Duodenal mucosa (tissue), 2 donors: ENCODE measurements around the gene XPNPEP2.

Source experiments
- H3K27ac ChIP-seq: one replicate; pipeline ENCODE4 v1.7.0; 2013; ENCODE audit warnings: low read depth, low read length
- H3K27me3 ChIP-seq, 2 donors: one replicate each; pipeline ENCODE4 v1.7.0; 2013; ENCODE audit warnings: low read length in 2 of 2, control low read depth in 1 of 2; ENCODE audit not compliant: insufficient read depth in 2 of 2, control insufficient read depth in 1 of 2
- H3K36me3 ChIP-seq, 2 donors: one replicate each; pipeline ENCODE4 v1.7.0; 2013; ENCODE audit warnings: low read length in 2 of 2, control low read depth in 1 of 2; ENCODE audit not compliant: insufficient read depth in 2 of 2, control insufficient read depth in 1 of 2
- H3K4me1 ChIP-seq, 2 donors: one replicate each; pipeline ENCODE4 v1.7.0; 2013; ENCODE audit warnings: low read length in 2 of 2, control low read depth in 1 of 2; ENCODE audit not compliant: insufficient read depth in 2 of 2, control insufficient read depth in 1 of 2
- H3K4me3 ChIP-seq, 2 donors: one replicate each; pipeline ENCODE4 v1.7.0; 2013; ENCODE audit warnings: low read length in 2 of 2, low read depth in 1 of 2
- H3K9ac ChIP-seq, 2 donors: one replicate each; pipeline ENCODE4 v1.7.0; 2013; ENCODE audit warnings: low read length in 2 of 2, low read depth in 1 of 2
- H3K9me3 ChIP-seq, 2 donors: one replicate each; pipeline ENCODE4 v1.7.0; 2013; ENCODE audit warnings: low read length in 2 of 2, control low read depth in 1 of 2; ENCODE audit not compliant: control insufficient read depth in 1 of 2

The XPNPEP2 gene

DNA sequence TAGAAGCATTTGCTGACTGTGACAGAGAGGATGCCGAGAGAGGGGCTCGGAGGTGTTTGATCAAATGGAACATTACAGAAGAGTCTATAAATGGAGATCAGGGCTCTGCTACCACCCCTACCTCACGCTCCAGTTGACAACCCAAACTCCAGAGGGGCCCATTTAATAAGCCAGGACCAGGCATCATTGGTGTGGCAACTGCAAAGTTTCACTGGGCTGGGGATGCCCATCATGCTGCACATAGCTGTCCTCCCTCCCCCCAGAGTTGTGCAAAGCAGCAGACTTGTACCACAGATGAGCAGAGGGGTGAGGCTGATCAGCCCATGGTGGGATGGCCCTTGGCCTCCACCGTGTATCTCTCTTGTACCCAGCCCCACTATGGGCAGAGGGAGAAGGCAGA is 38.2 kb upstream of the XPNPEP2 start:
- no peaks in the 10 kb centered on the region for H3K9me3 ChIP-seq
- H3K4me3 ChIP-seq, result no peak overlapping the region
- H3K36me3 ChIP-seq, result no peaks in the 10 kb centered on the region
- no peaks in the 10 kb centered on the region for H3K27me3 ChIP-seq
- no peak overlapping the region for H3K27ac ChIP-seq
- no peaks in the 10 kb centered on the region for H3K4me1 ChIP-seq
- no peak overlapping the region for H3K9ac ChIP-seq

DNA sequence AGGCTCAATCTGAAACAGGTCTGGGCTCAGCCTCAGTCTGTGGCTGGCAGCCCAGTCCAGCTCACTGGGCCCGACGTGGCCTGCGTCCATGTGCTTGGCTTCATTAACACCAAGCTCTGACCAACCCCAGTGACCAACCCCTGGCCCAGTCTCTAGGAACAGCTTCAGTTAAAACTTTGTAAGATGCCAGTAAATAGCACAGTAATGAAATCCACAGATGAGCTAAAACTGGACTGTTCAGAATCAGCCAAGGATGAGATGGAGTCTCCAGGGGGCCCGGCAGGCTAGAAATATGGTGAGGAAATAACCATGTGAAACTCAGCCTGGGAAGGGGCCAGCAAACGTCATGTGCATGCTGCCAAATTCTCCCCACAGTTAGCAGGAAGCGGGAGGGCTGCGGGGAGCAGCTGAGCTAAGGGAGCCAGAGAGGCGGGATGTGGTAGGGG is 37.1 kb upstream of the XPNPEP2 start:
- Histone ChIP-seq H3K27me3 (no peaks in the 10 kb centered on the region), H3K27ac (no peak overlapping the region), H3K9me3 (no peaks in the 10 kb centered on the region), H3K4me3 (no peak overlapping the region), H3K9ac (no peak overlapping the region), H3K36me3 (no peaks in the 10 kb centered on the region), H3K4me1 (no peaks in the 10 kb centered on the region)

DNA sequence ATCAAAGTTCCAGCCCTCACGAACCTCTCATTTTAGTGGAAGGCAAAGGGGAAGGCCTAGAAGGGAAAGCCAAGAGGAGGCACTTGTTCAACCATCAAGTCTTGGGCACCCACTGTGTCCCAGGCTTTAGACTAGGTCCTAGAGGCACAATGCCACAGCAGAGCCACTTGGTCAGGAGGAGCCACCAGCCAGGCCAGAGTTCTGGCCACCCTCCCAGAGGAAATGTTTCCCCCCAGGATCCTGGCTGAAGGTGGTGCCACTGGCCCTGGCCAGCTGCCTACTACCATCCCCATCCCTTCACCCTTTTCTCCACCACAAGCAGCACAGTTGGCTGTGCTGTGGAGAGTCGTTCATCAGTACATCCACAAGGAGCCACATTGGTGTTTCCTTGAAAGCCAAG is 34.3 kb upstream of the XPNPEP2 start:
- Histone ChIP-seq H3K9ac (no peak overlapping the region), H3K4me1 (no peaks in the 10 kb centered on the region), H3K4me3 (no peak overlapping the region), H3K9me3 (no peaks in the 10 kb centered on the region), H3K36me3 (no peaks in the 10 kb centered on the region), H3K27ac (no peak overlapping the region), H3K27me3 (no peaks in the 10 kb centered on the region)

DNA sequence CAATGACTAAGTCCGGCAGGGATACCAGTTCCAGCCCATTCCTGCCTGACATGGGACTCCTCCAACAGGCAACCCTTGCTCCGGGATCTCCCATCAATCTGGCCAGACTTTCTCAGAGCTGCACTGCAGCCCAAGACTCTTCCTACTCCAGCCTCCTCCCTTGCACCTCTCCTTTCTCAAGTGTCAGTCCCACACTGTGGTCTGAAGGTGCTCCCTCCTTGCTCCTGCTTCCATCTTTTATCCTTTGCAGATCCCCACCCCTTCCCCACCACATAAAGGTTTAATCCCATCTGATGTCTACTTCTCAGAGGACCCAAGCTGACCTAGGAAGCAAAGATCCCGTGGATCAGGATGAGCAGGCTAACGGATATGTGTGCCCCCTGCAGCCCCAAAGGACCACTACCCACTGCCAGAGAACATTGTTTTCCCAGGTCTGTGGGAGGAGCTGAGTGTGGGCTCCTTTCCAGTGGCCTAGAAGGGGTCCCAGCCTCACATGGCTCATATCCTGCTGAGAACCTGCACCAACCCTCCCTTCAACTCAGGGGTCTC is 33.3 kb upstream of the XPNPEP2 start:
- H3K27ac ChIP-seq, result no peak overlapping the region
- no peaks in the 10 kb centered on the region for H3K4me1 ChIP-seq
- no peaks in the 10 kb centered on the region for H3K9me3 ChIP-seq
- H3K9ac ChIP-seq, result no peak overlapping the region
- no peak overlapping the region for H3K4me3 ChIP-seq
- no peaks in the 10 kb centered on the region for H3K36me3 ChIP-seq
- H3K27me3 ChIP-seq, result no peaks in the 10 kb centered on the region

DNA sequence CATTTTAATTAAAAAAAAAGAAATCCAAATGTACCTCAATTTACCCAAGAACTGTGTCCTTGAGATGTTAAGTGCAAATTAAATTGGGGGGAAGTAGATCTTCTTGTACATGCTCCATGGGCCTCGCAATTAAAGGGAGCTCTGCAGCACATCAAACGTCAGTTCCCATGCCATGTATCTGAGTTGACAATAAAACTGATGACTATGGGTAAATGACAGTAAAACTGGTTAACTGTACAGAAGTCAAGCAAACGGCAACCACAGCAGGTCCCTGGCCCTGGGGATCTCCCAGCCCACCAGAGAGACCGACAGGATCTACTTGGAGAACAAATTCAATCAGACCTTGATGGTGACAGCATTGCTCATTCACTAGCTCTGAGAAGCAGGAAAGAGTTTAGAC is 32.8 kb upstream of the XPNPEP2 start:
- no peak overlapping the region for H3K9ac ChIP-seq

DNA sequence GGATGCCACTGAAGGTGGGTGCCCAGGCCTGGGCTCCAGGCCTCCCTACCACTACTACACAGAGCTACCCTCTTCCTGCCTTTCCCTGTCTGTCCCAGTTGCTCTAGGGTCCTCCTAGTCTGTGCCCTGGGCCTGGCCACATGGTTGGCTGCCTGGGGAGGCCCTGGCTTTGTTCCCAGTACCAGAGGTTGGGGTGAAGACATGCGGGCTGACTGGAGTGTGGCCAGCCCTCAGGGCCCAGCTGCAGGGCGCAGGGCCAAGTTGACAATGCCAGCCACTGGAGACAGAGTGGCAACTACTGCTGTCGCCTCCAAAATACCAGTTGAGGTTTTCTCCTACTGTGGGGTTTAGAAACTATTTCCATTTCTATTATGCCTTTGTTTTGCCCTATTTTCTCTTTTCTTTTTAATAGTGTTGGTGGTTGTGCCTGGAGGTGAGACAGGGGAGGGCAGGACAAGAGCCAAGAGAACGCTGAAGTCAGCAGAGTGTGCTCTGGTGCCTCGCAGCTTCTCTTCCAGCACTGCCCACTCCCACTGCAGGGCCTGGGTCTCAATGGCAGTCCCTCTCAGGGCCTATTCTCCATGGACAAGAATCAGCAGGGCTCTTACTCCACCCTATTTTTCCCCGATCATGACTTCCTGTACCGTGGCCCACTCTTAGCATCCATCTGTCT is 32.2 kb upstream of the XPNPEP2 start:
- no peaks in the 10 kb centered on the region for H3K4me1 ChIP-seq
- H3K9ac ChIP-seq, result no peak overlapping the region
- no peak overlapping the region for H3K27ac ChIP-seq
- H3K27me3 ChIP-seq, result no peaks in the 10 kb centered on the region
- no peak overlapping the region for H3K4me3 ChIP-seq
- no peaks in the 10 kb centered on the region for H3K9me3 ChIP-seq
- no peaks in the 10 kb centered on the region for H3K36me3 ChIP-seq

More for the DNA sequence above, 32.8 kb upstream of the XPNPEP2 start:
- no peak overlapping the region for H3K4me3 ChIP-seq
- no peaks in the 10 kb centered on the region for H3K27me3 ChIP-seq
- no peak overlapping the region for H3K27ac ChIP-seq
- H3K36me3 ChIP-seq, result no peaks in the 10 kb centered on the region
- no peaks in the 10 kb centered on the region for H3K4me1 ChIP-seq
- no peaks in the 10 kb centered on the region for H3K9me3 ChIP-seq

DNA sequence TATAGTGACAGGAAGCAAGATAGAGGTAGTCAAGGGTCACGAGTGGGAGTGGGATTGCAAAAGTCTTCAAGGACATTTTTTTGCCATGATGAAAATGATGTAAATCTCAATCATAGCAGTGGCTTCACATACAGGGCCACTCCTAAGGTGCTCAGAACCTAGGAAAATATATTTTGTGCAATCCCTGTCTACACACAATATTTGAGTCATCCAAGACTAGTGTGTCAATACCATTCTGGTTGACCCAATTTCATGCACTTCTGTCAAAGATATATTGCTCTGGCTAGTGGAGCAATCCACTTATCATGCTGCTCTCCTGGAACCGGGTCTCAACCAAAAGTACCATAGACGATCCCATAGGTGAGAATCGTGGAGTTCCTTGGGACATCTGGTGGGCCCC is 24.2 kb upstream of the XPNPEP2 start:
- no peak overlapping the region for H3K9ac ChIP-seq
- H3K36me3 ChIP-seq, result no peaks in the 10 kb centered on the region
- H3K4me3 ChIP-seq, result no peak overlapping the region
- H3K9me3 ChIP-seq, result no peaks in the 10 kb centered on the region
- peaks cover 0 to 9% of the 10 kb centered on the region in 2 donors for H3K4me1 ChIP-seq
- H3K27me3 ChIP-seq, result no peaks in the 10 kb centered on the region
- H3K27ac ChIP-seq, result no peak overlapping the region

DNA sequence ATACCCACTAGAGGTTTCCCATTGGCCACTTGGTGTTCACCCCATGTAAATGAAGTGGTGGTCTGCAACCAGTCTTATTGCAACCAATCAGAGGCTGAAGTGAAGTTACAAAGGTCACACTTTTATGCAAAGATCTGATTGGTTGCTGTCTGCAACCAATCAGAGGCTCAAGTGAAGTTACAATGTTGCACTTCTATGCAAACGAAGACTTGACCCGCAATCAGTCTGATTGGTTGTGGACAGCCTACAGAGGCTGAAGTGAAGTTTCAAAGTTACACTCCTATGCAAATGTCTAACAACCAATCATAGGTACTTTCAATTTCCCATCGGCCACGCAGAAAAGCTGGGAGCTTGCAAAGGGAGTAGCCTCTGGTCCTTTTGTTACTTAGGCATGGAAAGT is 22.3 kb upstream of the XPNPEP2 start:
- no peak overlapping the region for H3K27ac ChIP-seq
- H3K36me3 ChIP-seq, result no peaks in the 10 kb centered on the region
- H3K9ac ChIP-seq, result no peak overlapping the region
- H3K27me3 ChIP-seq, result no peaks in the 10 kb centered on the region
- no peaks in the 10 kb centered on the region for H3K9me3 ChIP-seq
- H3K4me3 ChIP-seq, result no peak overlapping the region
- peaks cover 0 to 9% of the 10 kb centered on the region in 2 donors for H3K4me1 ChIP-seq

DNA sequence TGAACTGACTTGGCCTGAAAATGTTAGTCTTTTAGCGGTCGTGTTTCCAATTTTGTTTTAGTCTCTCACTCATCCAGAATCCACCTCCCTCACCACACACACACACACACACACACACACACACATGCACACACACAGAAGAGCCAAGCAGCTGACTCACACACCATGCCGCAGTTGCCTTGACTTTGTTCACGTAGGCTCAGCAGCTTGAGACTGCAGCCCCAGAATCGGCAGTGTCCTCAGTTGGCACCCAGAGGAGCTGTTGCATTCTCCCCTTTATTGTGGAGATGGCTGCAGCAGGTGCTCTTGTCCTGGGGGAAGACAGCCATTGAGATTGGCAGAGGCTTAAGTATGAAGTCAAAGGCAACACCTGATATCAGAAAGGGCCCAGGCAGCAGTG is 20.9 kb upstream of the XPNPEP2 start:
- no peak overlapping the region for H3K27ac ChIP-seq
- no peak overlapping the region for H3K9ac ChIP-seq
- no peaks in the 10 kb centered on the region for H3K9me3 ChIP-seq

DNA sequence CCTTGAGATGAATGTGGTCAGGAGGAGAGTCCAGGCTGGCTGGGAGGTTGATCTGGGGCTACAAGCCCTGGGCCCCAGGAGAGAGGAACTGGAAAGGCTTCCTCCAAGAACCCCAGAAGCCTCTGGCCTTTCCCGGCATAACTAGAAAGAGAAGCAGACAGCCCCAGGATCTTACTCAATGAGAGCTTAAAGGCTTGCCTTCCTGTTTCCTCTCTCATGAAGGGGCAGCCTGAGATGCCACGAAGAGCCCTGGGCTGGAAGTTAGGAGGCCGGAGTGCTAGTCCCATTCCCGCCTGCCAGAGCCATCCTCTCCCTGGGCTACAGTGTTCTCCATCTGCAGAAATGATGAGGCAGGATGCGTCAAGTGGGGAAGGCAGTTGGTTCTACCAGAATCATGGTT is 20.1 kb upstream of the XPNPEP2 start:
- H3K4me1 ChIP-seq, result peaks cover 0 to 9% of the 10 kb centered on the region in 2 donors
- H3K36me3 ChIP-seq, result no peaks in the 10 kb centered on the region
- H3K9ac ChIP-seq, result no peak overlapping the region
- H3K27me3 ChIP-seq, result no peaks in the 10 kb centered on the region
- no peak overlapping the region for H3K27ac ChIP-seq
- H3K9me3 ChIP-seq, result no peaks in the 10 kb centered on the region
- no peak overlapping the region for H3K4me3 ChIP-seq

More for the DNA sequence above, 20.9 kb upstream of the XPNPEP2 start:
- Histone ChIP-seq H3K27me3 (no peaks in the 10 kb centered on the region), H3K4me3 (no peak overlapping the region), H3K36me3 (no peaks in the 10 kb centered on the region), H3K4me1 (peaks cover 0 to 9% of the 10 kb centered on the region in 2 donors)
